Measurements from ENCODE around the gene AXIN2.

AXIN2 gene

DNA sequence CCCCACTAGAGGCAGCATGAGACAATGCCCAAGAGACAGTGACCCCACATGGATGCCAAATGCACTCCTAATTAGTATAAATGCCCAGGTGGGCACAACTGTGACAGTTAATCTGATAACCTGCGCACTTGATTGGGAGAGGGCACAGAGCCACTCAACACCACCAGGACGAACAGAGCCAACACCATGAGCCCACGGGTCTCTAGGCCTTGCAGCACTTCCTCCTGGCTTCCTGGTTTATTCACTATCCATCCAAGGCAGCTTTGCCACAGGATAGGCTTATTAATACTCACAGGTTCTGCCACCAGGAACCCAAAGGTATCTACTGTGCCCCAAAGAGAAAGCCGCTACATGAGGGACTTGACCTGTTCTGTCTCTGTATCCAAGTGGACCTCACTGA lies 14.9 kb downstream of the AXIN2 start:
- H3K4me1 ChIP-seq (ENCODE audit: low read depth, poor library complexity, severe bottlenecking), result no peaks in the 10 kb centered on the region
- no peak overlapping the region for H3K4me3 ChIP-seq (IDR thresholded peaks at IDR 0.05; ENCODE audit: insufficient read depth, low read depth, low read length)
- H4K20me1 ChIP-seq (ENCODE audit: insufficient read depth), result no peaks in the 10 kb centered on the region
- H3K36me3 ChIP-seq (ENCODE audit: insufficient read depth), result no peaks in the 10 kb centered on the region
- no peaks in the 10 kb centered on the region; the same call in 1 of the 2 replicates for H3K79me2 ChIP-seq (ENCODE audit: insufficient read depth, low read depth)
- H2AFZ ChIP-seq (ENCODE audit: low read depth), result no peak overlapping the region
- no peak overlapping the region for H3K9ac ChIP-seq
- no peaks in the 10 kb centered on the region for H3K27me3 ChIP-seq (ENCODE audit: insufficient read depth, low read depth)
- H3K27ac ChIP-seq, result no peak overlapping the region
- no peak overlapping the region for H3K4me2 ChIP-seq
- TF ChIP-seq, protein P1, sequence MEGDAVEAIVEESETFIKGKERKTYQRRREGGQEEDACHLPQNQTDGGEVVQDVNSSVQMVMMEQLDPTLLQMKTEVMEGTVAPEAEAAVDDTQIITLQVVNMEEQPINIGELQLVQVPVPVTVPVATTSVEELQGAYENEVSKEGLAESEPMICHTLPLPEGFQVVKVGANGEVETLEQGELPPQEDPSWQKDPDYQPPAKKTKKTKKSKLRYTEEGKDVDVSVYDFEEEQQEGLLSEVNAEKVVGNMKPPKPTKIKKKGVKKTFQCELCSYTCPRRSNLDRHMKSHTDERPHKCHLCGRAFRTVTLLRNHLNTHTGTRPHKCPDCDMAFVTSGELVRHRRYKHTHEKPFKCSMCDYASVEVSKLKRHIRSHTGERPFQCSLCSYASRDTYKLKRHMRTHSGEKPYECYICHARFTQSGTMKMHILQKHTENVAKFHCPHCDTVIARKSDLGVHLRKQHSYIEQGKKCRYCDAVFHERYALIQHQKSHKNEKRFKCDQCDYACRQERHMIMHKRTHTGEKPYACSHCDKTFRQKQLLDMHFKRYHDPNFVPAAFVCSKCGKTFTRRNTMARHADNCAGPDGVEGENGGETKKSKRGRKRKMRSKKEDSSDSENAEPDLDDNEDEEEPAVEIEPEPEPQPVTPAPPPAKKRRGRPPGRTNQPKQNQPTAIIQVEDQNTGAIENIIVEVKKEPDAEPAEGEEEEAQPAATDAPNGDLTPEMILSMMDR (conservative IDR thresholded peaks at IDR 0.05; ENCODE audit: low read depth, low read length), result no peak

DNA sequence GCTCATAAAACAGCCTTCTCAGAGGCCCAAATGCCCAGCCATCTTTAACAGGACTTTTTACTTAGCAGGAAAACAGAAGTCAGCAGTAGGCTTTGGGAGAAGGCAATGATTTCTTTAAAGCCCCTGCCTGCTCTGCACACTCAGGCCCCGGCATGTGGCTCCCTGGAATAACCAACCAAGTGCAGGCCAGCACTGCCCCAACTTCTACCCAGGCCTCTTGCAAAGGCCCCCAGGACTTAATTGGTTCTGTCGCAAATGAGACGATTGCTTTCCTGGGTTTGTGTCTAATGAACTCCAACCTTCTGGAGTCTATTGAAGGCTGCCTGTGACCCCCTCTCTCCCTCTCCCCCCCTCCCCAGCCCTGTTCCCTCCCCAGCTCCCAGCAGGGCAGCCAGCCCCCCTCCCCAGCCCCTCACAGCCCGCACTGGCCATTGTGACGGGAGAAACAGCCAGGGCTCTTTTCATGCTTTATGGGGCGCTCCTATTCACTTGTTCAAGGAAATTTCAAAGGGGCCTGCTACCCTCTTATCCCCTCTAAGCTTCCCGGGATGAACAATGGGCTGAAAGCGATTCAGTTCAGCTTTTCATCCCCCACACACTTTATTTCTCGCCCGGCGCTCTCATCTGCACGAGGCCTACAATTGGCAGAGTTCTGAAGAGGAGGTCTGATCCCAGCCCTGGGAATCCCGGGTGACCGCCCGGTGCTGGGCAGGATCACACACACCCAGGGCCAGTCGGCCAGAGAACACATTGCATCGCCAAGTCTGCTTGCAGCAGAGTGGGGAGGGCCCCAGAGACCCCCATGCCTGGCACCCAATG lies 15.5 kb downstream of the AXIN2 start:
- H3K27ac ChIP-seq, result no peak overlapping the region
- H3K27me3 ChIP-seq (ENCODE audit: insufficient read depth, low read depth), result no peaks in the 10 kb centered on the region
- H4K20me1 ChIP-seq (ENCODE audit: insufficient read depth), result no peaks in the 10 kb centered on the region
- H3K79me2 ChIP-seq (ENCODE audit: insufficient read depth, low read depth), result no peaks in the 10 kb centered on the region
- H3K9ac ChIP-seq, result no peak overlapping the region
- no peaks in the 10 kb centered on the region for H3K36me3 ChIP-seq (ENCODE audit: insufficient read depth)
- H3K4me1 ChIP-seq (ENCODE audit: low read depth, poor library complexity, severe bottlenecking), result no peaks in the 10 kb centered on the region
- H3K4me2 ChIP-seq, result no peak overlapping the region
- H2AFZ ChIP-seq (ENCODE audit: low read depth), result no peak overlapping the region
- H3K4me3 ChIP-seq (IDR thresholded peaks at IDR 0.05; ENCODE audit: insufficient read depth, low read depth, low read length), result no peak overlapping the region
- TF ChIP-seq, protein P1 (conservative IDR thresholded peaks at IDR 0.05; ENCODE audit: low read depth, low read length), result no peak

- Histone ChIP-seq H4K20me1 (ENCODE audit: insufficient read depth) (no peaks in the 10 kb centered on the region), H3K27me3 (ENCODE audit: insufficient read depth, low read depth) (no peaks in the 10 kb centered on the region), H3K27ac (no peak overlapping the region), H2AFZ (ENCODE audit: low read depth) (no peak overlapping the region), H3K9ac (no peak overlapping the region), H3K4me1 (ENCODE audit: low read depth, poor library complexity, severe bottlenecking) (no peaks in the 10 kb centered on the region), H3K4me3 (IDR thresholded peaks at IDR 0.05; ENCODE audit: insufficient read depth, low read depth, low read length) (no peak overlapping the region), H3K36me3 (ENCODE audit: insufficient read depth) (no peaks in the 10 kb centered on the region), H3K4me2 (no peak overlapping the region), H3K79me2 (ENCODE audit: insufficient read depth, low read depth) (no peaks in the 10 kb centered on the region)
- TF ChIP-seq, protein P1 (conservative IDR thresholded peaks at IDR 0.05; ENCODE audit: low read depth, low read length), result no peak
Observed at GRCh38 chr17:65544672-65545071, 16.8 kb downstream of the AXIN2 start.

- H3K79me2 ChIP-seq (ENCODE audit: insufficient read depth, low read depth), result no peaks in the 10 kb centered on the region
- H3K36me3 ChIP-seq (ENCODE audit: insufficient read depth), result no peaks in the 10 kb centered on the region
- H2AFZ ChIP-seq (ENCODE audit: low read depth), result no peak overlapping the region
- H3K27me3 ChIP-seq (ENCODE audit: insufficient read depth, low read depth), result no peaks in the 10 kb centered on the region
- no peak overlapping the region for H3K4me3 ChIP-seq (IDR thresholded peaks at IDR 0.05; ENCODE audit: insufficient read depth, low read depth, low read length)
- H3K4me1 ChIP-seq (ENCODE audit: low read depth, poor library complexity, severe bottlenecking), result no peaks in the 10 kb centered on the region
- H3K9ac ChIP-seq, result no peak overlapping the region
- H3K27ac ChIP-seq, result no peak overlapping the region
- TF ChIP-seq, protein P1 (conservative IDR thresholded peaks at IDR 0.05; ENCODE audit: low read depth, low read length), result no peak
- no peak overlapping the region for H3K4me2 ChIP-seq
- no peaks in the 10 kb centered on the region for H4K20me1 ChIP-seq (ENCODE audit: insufficient read depth)
Observed at GRCh38 chr17:65542610-65543009, 18.8 kb downstream of the AXIN2 start.
